NCI-H82 (cell line): ENCODE data around the gene RASA3.
"Not testable (repeated sequence)": the region's sequence is repeated elsewhere in the genome, so short reads cannot be mapped to it uniquely, and the experiment has no call there.

ENCODE experiments used
- DNase-seq: peaks from one replicate; lab custom pipeline; 2025; lab: John Stamatoyannopoulos, UW

RASA3 gene

GRCh38 chr13:114081761-114082681, 50.4 kb downstream of the RASA3 start:
- no peak for DNase-seq

- DNase-seq, result no peak
These were observed 51.5 kb downstream of the RASA3 start for GRCh38 chr13:114080739-114081561.

GRCh38 chr13:114079601-114080536, 52.6 kb downstream of the RASA3 start:
- no peak for DNase-seq

GRCh38 chr13:114078461-114079451, 53.7 kb downstream of the RASA3 start:
- no peak for DNase-seq

- DNase-seq, result no peak
These were observed 54.5 kb downstream of the RASA3 start for GRCh38 chr13:114077933-114078325.

- no peak for DNase-seq
These were observed 55.1 kb downstream of the RASA3 start for GRCh38 chr13:114077099-114077932.

- DNase-seq, result no peak
These were observed 55.9 kb downstream of the RASA3 start for GRCh38 chr13:114076329-114077090.

- DNase-seq, result not testable (repeated sequence)
These were observed 56.6 kb downstream of the RASA3 start for GRCh38 chr13:114075811-114076210.

- DNase-seq, result no peak
These were observed 57.6 kb downstream of the RASA3 start for GRCh38 chr13:114074671-114075315.

GRCh38 chr13:114073881-114074612, 58.4 kb downstream of the RASA3 start:
- no peak for DNase-seq

GRCh38 chr13:114072421-114072820, 60.0 kb downstream of the RASA3 start:
- no peak for DNase-seq

GRCh38 chr13:114071991-114072390, 60.4 kb downstream of the RASA3 start:
- DNase-seq, result no peak

GRCh38 chr13:114071410-114071809, 61.0 kb downstream of the RASA3 start:
- no peak for DNase-seq

- no peak for DNase-seq
These were observed 62.2 kb downstream of the RASA3 start for GRCh38 chr13:114070098-114070799.

- no peak for DNase-seq
These were observed 62.9 kb downstream of the RASA3 start for GRCh38 chr13:114069376-114070097.

GRCh38 chr13:114068656-114069318, 63.6 kb downstream of the RASA3 start:
- DNase-seq, result no peak
